Adrenal gland (tissue), 12 donors: Measurements from ENCODE around the gene RPS8. TPM values are rescaled to one million over a fixed set of nuclear protein-coding genes. Genes with fewer than 3 reads are reported as not detected.

Source experiments
- DNase-seq, 7 donors: peaks; one replicate each; pipeline ENCODE4 v3.0.0-alpha.2; 2019 to 2020
- H3K27ac ChIP-seq, 5 donors: fragments of 200-600 bp; sonication (generic) in 4 of 5; 1 replicate in 3 of 5; 2 replicates in 2 of 5; pipeline versions ENCODE4 v1.5.1 to v1.8.0; 2016 to 2020; ENCODE audit warnings: mild to moderate bottlenecking in 1 of 5
- H3K27me3 ChIP-seq: fragments of 200-600 bp; 2 replicates; pipeline ENCODE4 v1.8.0; 2021
- H3K36me3 ChIP-seq, 2 donors: fragments of 200-600 bp; replicated peaks in 1 of 2; 1 replicate in 1 of 2; 2 replicates in 1 of 2; pipeline versions ENCODE4 v1.5.1 to v1.8.0; 2018 to 2022
- H3K4me1 ChIP-seq, 2 donors: fragments of 200-600 bp; replicated peaks in 1 of 2; 1 replicate in 1 of 2; 2 replicates in 1 of 2; pipeline versions ENCODE4 v1.5.1 to v1.8.0; 2018 to 2021
- H3K4me3 ChIP-seq, 4 donors: fragments of 200-600 bp; sonication (generic) in 3 of 4; one replicate each; pipeline ENCODE4 v1.5.1; 2016 to 2018
- H3K9me3 ChIP-seq, 3 donors: fragments of 200-600 bp; sonication (generic) in 1 of 3; replicated peaks in 1 of 3; 1 replicate in 2 of 3; 2 replicates in 1 of 3; pipeline versions ENCODE4 v1.5.1 to v1.8.0; 2016 to 2021
- CTCF ChIP-seq, 6 experiments: fragments of 450-650 bp in 4 of 6; fragments of 200-600 bp in 2 of 6; sonication (generic) in 1 of 6; IDR thresholded peaks; 1 replicate in 5 of 6; 2 replicates in 1 of 6; pipeline versions ENCODE4 v1.5.1 to v1.8.0; 2016 to 2021; ENCODE audit warnings: antibody characterized with exemption in 6 of 6, mild to moderate bottlenecking in 2 of 6, moderate library complexity in 1 of 6
- POLR2A ChIP-seq, 2 donors: fragments of 450-650 bp; IDR thresholded peaks; one replicate each; pipeline ENCODE4 v1.6.1; 2017; ENCODE audit warnings: antibody characterized with exemption in 2 of 2, mild to moderate bottlenecking in 2 of 2, moderate library complexity in 1 of 2
- WGBS, 4 donors: extraction: QIAGEN DNeasy Blood & Tissue Kit in 2 of 4; methylation state at CpG; one replicate each; pipeline versions ENCODE4 v1.1.5 to v1.1.7; 2013 to 2017; 5-methylcytosine and 5-hydroxymethylcytosine counted together
- intact Hi-C, 2 donors: fragments of 100-400 bp; cut with DNase I; formaldehyde crosslinking; loops; one replicate each; pipeline versions ENCODE4 v1.14.1 to v1.15.0; 2022 to 2023
- polyA plus RNA-seq, 3 donors: library from polyadenylated mRNA; stranded (reverse); fragments of 200-250 nt in 2 of 3; fragments of 350-450 nt in 1 of 3; fragmentation: Illumina TruSeq in 1 of 3; extraction: RNeasy Lipid Tissue Mini Kit (QIAGEN cat#74804) in 1 of 3; gene quantifications; one replicate each; pipeline ENCODE4 v1.2.3, GENCODE V29; 2013 to 2014
- total RNA-seq, 9 donors: library from RNA; depleted of rRNA in 4 of 9; stranded (reverse); fragments of >200 nt in 4 of 9; fragments of 120-200 nt in 1 of 9; fragmentation: NEBNext Ultra II Directional in 1 of 9; extraction: Animal tissue kit (Norgen Biotek cat#: 25700) in 1 of 9; gene quantifications; one replicate each; pipeline versions ENCODE4 v1.1.0 to v1.2.4, GENCODE V29; 2013 to 2023
- donor health status: healthy with polysubstance abuse.
- donor health status: Bipolar disorder and iron deficiency.
- donor health status: DM: yes; HTN: yes; CAD: no.
- donor health status: DM: no; HTN: no; CAD: no.
- donor health status: DM: no; HTN: no; CAD: no.
- donor health status: DM: yes; HTN: yes; CAD: no.

RPS8 gene
- total and polyA plus RNA-seq, 12 donors = 1,508 to 3,127 (median 2,474) TPM

- Histone ChIP-seq H3K4me1 (peaks cover 64 to 77% of the 10 kb centered on the region in 2 donors), H3K9me3 (no peaks in the 10 kb centered on the region), H3K4me3 (peak overlapping the region in 1 of 4 donors; percentile 48), H3K27me3 (no peaks in the 10 kb centered on the region), H3K27ac (peak overlapping the region; percentile 96 to 100 (median 99)), H3K36me3 (peaks cover 0 to 40% of the 10 kb centered on the region in 2 donors)
- WGBS, 4 donors = 0 to 3% (median 1%) methylated on average over 2 to 16 of the region's 16 CpGs
- intact Hi-C loops = no loop called here
- TF ChIP-seq CTCF (IDR thresholded peaks at IDR 0.05) (no peak), POLR2A (IDR thresholded peaks at IDR 0.05) (peak in 1 of 2 donors; percentile 9)
- DNase-seq = peak; percentile 97 to 100 (median 99)
These were observed 32.2 kb downstream of the RPS8 start for GRCh38 chr1:44807364-44808062.

- Histone ChIP-seq H3K9me3 (no peaks in the 10 kb centered on the region), H3K27me3 (no peaks in the 10 kb centered on the region), H3K36me3 (peaks cover 0 to 33% of the 10 kb centered on the region in 2 donors), H3K27ac (peak within 1 kb of the TSS; percentile 96 to 100 (median 99)), H3K4me1 (peaks cover 64 to 77% of the 10 kb centered on the region in 2 donors), H3K4me3 (peak within 1 kb of the TSS in 1 of 4 donors; percentile 48)
- WGBS, 4 donors = 10 to 30% (median 15%) methylated on average over 4 to 23 of the region's 23 CpGs
- TF ChIP-seq CTCF (IDR thresholded peaks at IDR 0.05) = no peak
- peak in 1 of 2 donors; percentile 75 for TF ChIP-seq POLR2A (IDR thresholded peaks at IDR 0.05)
- peak; percentile 87 to 94 (median 91) for DNase-seq
- intact Hi-C loops = no loop called here
These were observed 33.0 kb downstream of the RPS8 start, which contains the start of gene BTBD19 for GRCh38 chr1:44808063-44808937. TSS of gene BTBD19 (plus strand) at chr1:44808523. CDS start at chr1:44808821, 298 bp downstream.

DNA sequence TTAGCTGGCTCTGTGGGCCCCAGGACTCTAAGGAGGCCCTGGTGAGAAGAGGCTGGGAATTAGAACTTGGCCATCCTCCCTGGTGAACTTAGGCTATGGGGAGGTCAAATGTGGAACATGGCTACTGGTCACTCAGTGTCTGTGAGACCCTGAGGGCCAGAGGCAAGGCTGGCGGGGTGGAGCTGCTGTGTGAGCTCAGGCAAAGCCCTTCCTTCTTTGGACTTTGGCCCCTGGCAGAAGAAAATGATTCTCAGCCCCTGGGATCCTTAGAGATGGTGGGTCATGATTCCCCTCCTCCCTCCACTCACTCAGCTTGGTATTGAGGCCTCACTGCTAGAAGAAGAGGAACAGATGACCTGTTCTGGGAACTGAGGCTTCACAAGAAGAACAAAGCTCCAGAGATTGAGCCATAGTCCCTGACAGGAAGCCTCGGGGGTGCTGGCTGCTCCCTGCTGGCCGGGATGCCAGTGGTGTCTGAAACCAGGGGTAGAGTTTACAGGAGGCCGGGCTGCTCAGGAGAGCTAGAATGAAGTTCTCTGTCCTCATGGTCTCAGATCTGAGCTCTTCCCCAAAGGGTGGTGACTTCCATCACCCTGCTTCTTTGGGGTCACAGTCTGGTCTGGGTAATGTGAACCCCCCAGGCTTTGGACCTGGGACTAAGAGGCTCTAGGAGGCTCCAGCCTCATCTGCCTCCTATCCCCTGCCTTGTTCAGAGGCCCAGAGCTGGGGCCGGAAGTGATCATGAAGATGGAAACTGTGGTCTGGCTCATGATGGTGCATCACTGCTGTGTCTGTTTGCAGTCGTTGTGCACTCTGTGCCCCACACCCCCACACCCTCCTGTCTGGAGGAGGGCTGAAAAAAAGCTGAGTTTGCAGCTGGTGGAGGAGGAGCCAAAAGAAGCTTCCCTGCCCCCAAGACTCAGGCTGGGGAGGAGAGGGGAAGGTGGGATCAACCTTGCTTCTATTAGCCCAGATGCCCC, 33.9 kb downstream of the RPS8 start:
- WGBS, 4 donors = 24 to 26% (median 25%) methylated on average over 3 to 6 of the region's 6 CpGs; no CpG with 5 or more reads in 1 of the 4 donors
- peak in 6 of 7 donors; percentile 62 to 83 (median 70) for DNase-seq
- intact Hi-C loops = no loop called here

More for the DNA sequence above, 33.9 kb downstream of the RPS8 start:
- Histone ChIP-seq H3K27me3 (no peaks in the 10 kb centered on the region), H3K4me1 (peaks cover 64 to 76% of the 10 kb centered on the region in 2 donors), H3K4me3 (peak overlapping the region in 1 of 4 donors; percentile 48), H3K27ac (peak overlapping the region; percentile 96 to 100 (median 99)), H3K9me3 (no peaks in the 10 kb centered on the region), H3K36me3 (peaks cover 0 to 23% of the 10 kb centered on the region in 2 donors)
- TF ChIP-seq POLR2A (IDR thresholded peaks at IDR 0.05) = peak in 1 of 2 donors; percentile 17
- TF ChIP-seq CTCF (IDR thresholded peaks at IDR 0.05) = peak in 3 of 6 experiments; percentile 2 to 19 (median 11)
